ENCODE measurements around the gene FNBP1.

DNA sequence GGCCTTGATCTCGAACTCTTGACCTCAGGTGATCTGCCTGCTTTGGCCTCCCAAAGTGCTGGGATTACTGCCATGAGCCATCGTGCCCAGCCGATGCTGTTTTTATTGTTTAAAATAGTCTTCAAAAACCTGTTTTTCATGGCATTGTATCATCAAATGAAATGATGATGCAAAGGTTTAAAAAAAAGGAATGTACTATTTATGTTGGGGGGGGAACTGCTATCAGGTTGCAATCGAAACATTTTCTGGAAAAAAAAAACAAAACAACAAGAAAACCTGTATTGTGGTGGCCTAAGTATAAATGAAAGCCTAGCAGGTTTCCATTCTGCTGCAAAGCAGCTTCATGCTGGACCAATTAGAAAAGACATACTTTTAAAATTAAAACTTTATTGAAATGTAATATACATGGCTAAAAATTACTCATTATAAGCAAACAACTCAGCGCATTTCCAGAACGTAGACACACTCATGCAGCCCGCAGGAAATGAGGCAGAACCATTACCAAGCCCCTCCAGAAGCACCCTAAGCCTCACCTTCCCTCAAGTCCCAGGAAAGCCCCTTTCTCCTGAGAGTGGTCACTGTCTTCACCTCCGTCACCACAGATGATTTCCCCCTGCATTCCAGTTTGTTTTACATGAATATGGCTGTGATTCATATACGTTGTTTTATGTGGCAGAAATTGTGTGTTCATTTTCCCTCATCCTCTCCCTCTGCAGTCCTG lies 29.7 kb upstream of the FNBP1 start:
- no peak for TF ChIP-seq TOX (CRISPR knock-in tag; IDR thresholded peaks at IDR 0.05; ENCODE audit: borderline replicate concordance)
- TF ChIP-seq CSDC2 (CRISPR knock-in tag; IDR thresholded peaks at IDR 0.05) = no peak
- TF ChIP-seq ZNF8 (CRISPR knock-in tag; IDR thresholded peaks at IDR 0.05) = no peak
- no peak for TF ChIP-seq ISL1 (CRISPR knock-in tag; IDR thresholded peaks at IDR 0.05)
- no peak for TF ChIP-seq OSR1 (CRISPR knock-in tag; IDR thresholded peaks at IDR 0.05)
- no peak for TF ChIP-seq BACH2 (CRISPR knock-in tag; IDR thresholded peaks at IDR 0.05; ENCODE audit: borderline replicate concordance)
- no peak for TF ChIP-seq TSHZ2 (CRISPR knock-in tag; IDR thresholded peaks at IDR 0.05)
- TF ChIP-seq ZFP30 (CRISPR knock-in tag; IDR thresholded peaks at IDR 0.05) = no peak
- no peak for TF ChIP-seq RARB (CRISPR knock-in tag; IDR thresholded peaks at IDR 0.05)

Measured in SK-N-SH treated with all-trans-retinoic acid at 6 μM for 48 hours (cell line).